Caco-2 (cell line): ENCODE results near the gene WIPF2. TPM values are rescaled to one million over a fixed set of nuclear protein-coding genes. Genes with fewer than 3 reads are reported as not detected.
"Not testable (repeated sequence)": the region's sequence is repeated elsewhere in the genome, so short reads cannot be mapped to it uniquely, and the experiment has no call there.

ENCODE experiments used
- BruUV-seq: library from RNA; stranded (reverse); fragments of 400-500 nt; replicated peaks from 2 replicates; lab custom pipeline; 2021; lab: Mats Ljungman, UMichigan
- CTCF ChIA-PET: fragments of 300-600 bp; sonication (Branson Sonifier 250); formaldehyde crosslinking; loops from one replicate; lab custom pipeline; 2022; ENCODE audit warnings: antibody characterized with exemption; lab: Charles Lee
- POLR2A ChIA-PET: fragments of 300-600 bp; sonication (Branson Sonifier 250); formaldehyde crosslinking; loops from one replicate; lab custom pipeline; 2022; ENCODE audit warnings: antibody characterized with exemption; lab: Charles Lee
- DNase-seq, 2 experiments: peaks; one replicate each; pipeline versions ENCODE4 v3.0.0 to v3.0.0-alpha.2; 2020 to 2022
- H3K27me3 ChIP-seq: replicated peaks from 2 replicates; pipeline ENCODE4 v1.6.0; 2011; ENCODE audit warnings: low read length; ENCODE audit not compliant: control insufficient read depth, insufficient read depth
- H3K36me3 ChIP-seq: 2 replicates; pipeline ENCODE4 v1.5.1; 2011; ENCODE audit warnings: low read length; ENCODE audit not compliant: control insufficient read depth, insufficient read depth
- H3K4me1 ChIP-seq: fragments of 250-450 bp; sonication (Bioruptor Pico); 2 replicates; pipeline ENCODE4 v1.5.1; 2020; ENCODE audit warnings: mild to moderate bottlenecking
- H3K4me3 ChIP-seq: 2 replicates; pipeline ENCODE4 v1.5.1; 2011; ENCODE audit warnings: low read depth, mild to moderate bottlenecking, control low read depth, low read length
- H3K9me3 ChIP-seq: fragments of 250-450 bp; sonication (Bioruptor Pico); 2 replicates; pipeline ENCODE4 v1.5.1; 2020; ENCODE audit warnings: mild to moderate bottlenecking, moderate library complexity
- H3K27ac Mint-ChIP-seq: one replicate; pipeline ENCODE4 v1.8.0; 2022; ENCODE audit warnings: mixed read lengths; ENCODE audit not compliant: unreplicated experiment
- H3K27me3 Mint-ChIP-seq: one replicate; pipeline ENCODE4 v1.8.0; 2022; ENCODE audit warnings: mixed read lengths; ENCODE audit not compliant: insufficient read depth, unreplicated experiment
- H3K36me3 Mint-ChIP-seq: one replicate; pipeline ENCODE4 v1.8.0; 2022; ENCODE audit warnings: mild to moderate bottlenecking, mixed read lengths; ENCODE audit not compliant: insufficient read depth, unreplicated experiment
- H3K4me1 Mint-ChIP-seq: one replicate; pipeline ENCODE4 v1.8.0; 2022; ENCODE audit warnings: low read depth, mixed read lengths; ENCODE audit not compliant: unreplicated experiment
- H3K4me3 Mint-ChIP-seq: one replicate; pipeline ENCODE4 v1.8.0; 2022; ENCODE audit warnings: mild to moderate bottlenecking, moderate library complexity, mixed read lengths; ENCODE audit not compliant: unreplicated experiment
- H3K9me3 Mint-ChIP-seq: one replicate; pipeline ENCODE4 v1.8.0; 2022; ENCODE audit warnings: mixed read lengths; ENCODE audit not compliant: unreplicated experiment
- intact Hi-C: fragments of 100-400 bp; cut with micrococcal nuclease; formaldehyde crosslinking; loops from one replicate; pipeline ENCODE4 v1.10.0; 2022; ENCODE audit not compliant: unreplicated experiment
- total RNA-seq: library from RNA; stranded (reverse); gene quantifications from 2 replicates; pipeline ENCODE4 v1.2.3, GENCODE V29; 2022
- TF ChIP-seq, protein P1 (sequence below), 2 experiments: fragments of 200-600 bp in 1 of 2; IDR thresholded peaks; 1 replicate in 1 of 2; 2 replicates in 1 of 2; pipeline versions ENCODE4 v1.5.1 to v1.8.0; 2011 to 2022; ENCODE audit warnings: antibody characterized with exemption in 1 of 2, control low read depth in 1 of 2, inconsistent platforms in 1 of 2, low read depth in 1 of 2, low read length in 1 of 2, mild to moderate bottlenecking in 1 of 2, moderate library complexity in 1 of 2; ENCODE audit not compliant: insufficient read depth in 1 of 2, severe bottlenecking in 1 of 2, unreplicated experiment in 1 of 2

Gene WIPF2
- total RNA-seq, 1 experiment from 2014 or later = 33.4 TPM

DNA sequence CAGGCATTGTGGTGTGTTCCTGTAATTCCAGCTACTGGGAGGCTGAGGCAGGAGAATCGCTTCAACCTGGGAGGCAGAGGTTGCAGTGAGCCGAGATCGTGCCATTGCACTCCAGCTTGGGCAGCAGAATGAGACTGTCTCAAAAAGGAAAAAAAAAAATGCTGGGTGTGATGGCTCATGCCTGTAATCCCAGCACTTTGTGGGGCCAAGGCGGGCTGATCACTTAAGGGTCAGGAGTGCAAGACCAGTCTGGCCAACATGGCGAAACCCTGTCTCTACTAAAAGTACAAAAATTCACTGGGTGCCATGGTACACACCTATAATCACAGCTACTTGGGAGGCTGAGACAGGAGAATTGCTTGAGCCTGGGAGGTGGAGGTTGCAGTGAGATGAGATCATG, 85.8 kb downstream of the WIPF2 start:
- H3K9me3 ChIP-seq, H3K4me3 Mint-ChIP-seq, BruUV-seq, H3K27ac Mint-ChIP-seq, H3K36me3 ChIP-seq, H3K9me3 Mint-ChIP-seq, H3K4me3 ChIP-seq, H3K27me3 ChIP-seq, intact Hi-C loops, H3K27me3 Mint-ChIP-seq, DNase-seq: not testable (repeated sequence)
- POLR2A ChIA-PET = interaction anchor here (0.7 kb wide), 1 partner anchor 16 kb away, joined by 3 read pairs; no protein-coding TSS in a partner anchor
- Mint-ChIP-seq H3K36me3 (peaks cover 51% of the 10 kb centered on the region), H3K4me1 (peaks cover 16% of the 10 kb centered on the region)
- CTCF ChIA-PET = interaction anchor here (0.6 to 4.2 kb wide), 5 partner anchors 11 to 446 kb away, joined by 3 to 16 read pairs (median 4); no protein-coding TSS in a partner anchor
- H3K4me1 ChIP-seq = peaks cover 34% of the 10 kb centered on the region

DNA sequence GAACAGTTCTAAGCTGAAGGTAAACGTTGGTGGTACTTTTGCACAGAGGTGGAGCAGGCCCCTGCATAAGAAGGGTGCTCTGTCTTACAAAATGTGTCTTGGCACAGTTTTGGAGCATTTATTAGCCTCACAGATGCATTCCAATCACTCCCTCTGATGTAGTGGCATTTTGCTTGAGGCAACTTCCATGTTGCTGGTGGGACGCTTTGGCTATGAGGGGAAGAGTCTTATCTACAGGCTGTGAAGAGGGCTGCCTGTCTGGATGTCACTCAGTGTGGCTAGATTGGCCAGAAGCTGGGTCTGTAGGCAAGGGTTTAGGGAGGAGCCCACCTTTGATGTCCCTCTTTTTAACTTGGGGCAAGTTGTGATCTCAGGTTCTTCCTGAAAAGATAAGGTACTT, 87.3 kb downstream of the WIPF2 start:
- DNase-seq = peak in 1 of 2 experiments; percentile 59
- CTCF ChIA-PET = interaction anchor here (1.0 to 4.2 kb wide), 5 partner anchors 10 to 87 kb away, joined by 3 to 27 read pairs (median 3); partner anchors contain the start of gene WIPF2
- TF ChIP-seq, protein P1, sequence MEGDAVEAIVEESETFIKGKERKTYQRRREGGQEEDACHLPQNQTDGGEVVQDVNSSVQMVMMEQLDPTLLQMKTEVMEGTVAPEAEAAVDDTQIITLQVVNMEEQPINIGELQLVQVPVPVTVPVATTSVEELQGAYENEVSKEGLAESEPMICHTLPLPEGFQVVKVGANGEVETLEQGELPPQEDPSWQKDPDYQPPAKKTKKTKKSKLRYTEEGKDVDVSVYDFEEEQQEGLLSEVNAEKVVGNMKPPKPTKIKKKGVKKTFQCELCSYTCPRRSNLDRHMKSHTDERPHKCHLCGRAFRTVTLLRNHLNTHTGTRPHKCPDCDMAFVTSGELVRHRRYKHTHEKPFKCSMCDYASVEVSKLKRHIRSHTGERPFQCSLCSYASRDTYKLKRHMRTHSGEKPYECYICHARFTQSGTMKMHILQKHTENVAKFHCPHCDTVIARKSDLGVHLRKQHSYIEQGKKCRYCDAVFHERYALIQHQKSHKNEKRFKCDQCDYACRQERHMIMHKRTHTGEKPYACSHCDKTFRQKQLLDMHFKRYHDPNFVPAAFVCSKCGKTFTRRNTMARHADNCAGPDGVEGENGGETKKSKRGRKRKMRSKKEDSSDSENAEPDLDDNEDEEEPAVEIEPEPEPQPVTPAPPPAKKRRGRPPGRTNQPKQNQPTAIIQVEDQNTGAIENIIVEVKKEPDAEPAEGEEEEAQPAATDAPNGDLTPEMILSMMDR (IDR thresholded peaks at IDR 0.05; ENCODE audit: insufficient read depth in 1 of 2, low read depth in 1 of 2, low read length in 1 of 2, severe bottlenecking in 1 of 2, unreplicated experiment in 1 of 2) = no peak
- H3K4me1 ChIP-seq = peaks cover 35% of the 10 kb centered on the region
- no TSS peak for BruUV-seq
- H3K4me3 ChIP-seq = no peak overlapping the region
- Mint-ChIP-seq H3K36me3 (peaks cover 39% of the 10 kb centered on the region), H3K4me1 (peaks cover 16% of the 10 kb centered on the region), H3K27me3 (no peaks in the 10 kb centered on the region), H3K27ac (no peak overlapping the region), H3K4me3 (no peak overlapping the region), H3K9me3 (no peaks in the 10 kb centered on the region)
- no peaks in the 10 kb centered on the region for H3K27me3 ChIP-seq
- no peaks in the 10 kb centered on the region for H3K9me3 ChIP-seq
- intact Hi-C loops = no loop called here
- POLR2A ChIA-PET = interaction anchor here (1.5 to 1.8 kb wide), 2 partner anchors 10 to 13 kb away, joined by 3 to 13 read pairs; no protein-coding TSS in a partner anchor
- peaks cover 5% of the 10 kb centered on the region for H3K36me3 ChIP-seq

DNA sequence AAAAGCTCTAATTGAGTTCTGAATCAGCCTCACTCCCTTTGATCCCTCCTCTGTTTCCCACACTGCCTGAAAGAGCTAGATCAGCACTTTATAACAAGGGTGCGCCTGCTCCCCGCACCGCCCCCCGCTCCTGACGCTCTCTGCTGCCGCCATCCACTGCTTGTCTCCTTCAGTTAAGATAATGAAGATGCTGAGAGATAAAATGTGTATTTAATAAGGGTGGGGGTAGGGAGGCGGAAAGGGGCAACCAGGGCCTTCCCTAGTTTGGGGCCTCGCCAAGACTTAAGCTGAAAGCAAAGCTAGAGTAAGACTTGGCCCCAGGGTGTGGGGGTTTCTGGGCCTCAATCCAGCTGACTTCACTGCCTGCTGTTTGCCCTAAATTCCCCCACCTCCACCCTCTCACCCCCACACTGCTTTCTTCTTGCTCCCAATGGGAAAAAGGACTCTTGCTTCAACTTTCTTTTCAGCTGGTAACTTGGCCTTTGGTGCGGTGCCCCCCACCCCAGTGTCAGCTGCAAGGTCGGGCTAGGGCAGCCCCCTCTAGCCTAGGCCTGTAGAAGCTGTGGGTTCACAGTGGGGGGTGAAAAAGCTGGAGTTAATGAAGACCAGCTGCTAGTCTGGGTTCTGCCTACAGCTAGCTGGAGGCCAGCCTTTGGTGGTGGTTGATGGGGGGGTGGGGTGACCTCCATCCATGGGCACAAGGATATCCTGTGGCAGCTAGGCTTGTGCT, 88.1 kb downstream of the WIPF2 start:
- Histone ChIP-seq H3K27me3 (no peaks in the 10 kb centered on the region), H3K4me3 (no peak overlapping the region), H3K36me3 (peaks cover 5% of the 10 kb centered on the region), H3K9me3 (no peaks in the 10 kb centered on the region), H3K4me1 (peaks cover 35% of the 10 kb centered on the region)
- ChIA-PET POLR2A (interaction anchor here (0.5 to 1.8 kb wide), 5 partner anchors 10 to 62 kb away, joined by 3 to 13 read pairs (median 3); no protein-coding TSS in a partner anchor), CTCF (interaction anchor here (0.7 to 4.2 kb wide), 5 partner anchors 10 to 48 kb away, joined by 3 to 27 read pairs (median 3); no protein-coding TSS in a partner anchor)
- Mint-ChIP-seq H3K4me3 (no peak overlapping the region), H3K4me1 (peaks cover 16% of the 10 kb centered on the region), H3K27me3 (no peaks in the 10 kb centered on the region), H3K36me3 (peaks cover 39% of the 10 kb centered on the region), H3K27ac (no peak overlapping the region), H3K9me3 (no peaks in the 10 kb centered on the region)
- intact Hi-C loops = no loop called here
- DNase-seq = no peak
- no TSS peak for BruUV-seq
- TF ChIP-seq, protein P1 (IDR thresholded peaks at IDR 0.05; ENCODE audit: insufficient read depth in 1 of 2, low read depth in 1 of 2, low read length in 1 of 2, severe bottlenecking in 1 of 2, unreplicated experiment in 1 of 2) = no peak
